Testis (tissue), 2 donors: ENCODE measurements around the gene FAM76B.

Experiments
- CTCF ChIP-seq, 3 experiments: fragments of 450-650 bp in 2 of 3; fragments of 200-600 bp in 1 of 3; sonication (generic) in 1 of 3; IDR thresholded peaks; one replicate each; pipeline ENCODE4 v1.5.1; 2016 to 2019; ENCODE audit warnings: antibody characterized with exemption in 3 of 3, mild to moderate bottlenecking in 2 of 3, moderate library complexity in 1 of 3
- POLR2A ChIP-seq: fragments of 450-650 bp; IDR thresholded peaks from one replicate; pipeline ENCODE4 v1.6.1; 2017; ENCODE audit warnings: antibody characterized with exemption, mild to moderate bottlenecking, moderate library complexity

DNA sequence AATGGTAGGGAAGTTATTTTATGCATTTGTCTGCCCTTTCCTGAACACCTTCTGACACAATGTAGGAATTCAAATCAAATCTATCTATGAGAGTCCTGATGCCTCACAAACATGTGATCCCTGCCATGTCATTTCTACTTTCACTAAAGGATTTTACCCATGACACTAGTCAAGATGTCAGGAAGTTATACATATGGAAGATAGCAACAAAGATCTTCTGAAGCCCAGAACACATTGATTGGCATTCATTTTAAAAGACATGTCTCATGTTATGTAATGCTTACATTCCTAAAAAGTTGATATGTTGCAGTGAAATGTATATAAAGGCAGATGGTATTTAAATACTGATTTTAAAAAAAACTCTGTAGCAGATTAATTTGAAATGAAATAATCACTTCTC is 61.5 kb downstream of the FAM76B start:
- TF ChIP-seq CTCF (IDR thresholded peaks at IDR 0.05) (no peak), POLR2A (no peak)
